ENCODE data around the gene C10orf90.
"Not testable (repeated sequence)": the region's sequence is repeated elsewhere in the genome, so short reads cannot be mapped to it uniquely, and the experiment has no call there.

Gene C10orf90

GRCh38 chr10:126583552-126584200, 86.8 kb downstream of the C10orf90 start:
- no peak for DNase-seq (ENCODE audit: low read depth in 3 of 3)

GRCh38 chr10:126581648-126582046, 88.8 kb downstream of the C10orf90 start:
- no peak for DNase-seq (ENCODE audit: low read depth in 3 of 3)

- DNase-seq (ENCODE audit: low read depth in 3 of 3) = no peak
These were observed 89.4 kb downstream of the C10orf90 start for GRCh38 chr10:126580873-126581647.

- no peak for DNase-seq (ENCODE audit: low read depth in 3 of 3)
These were observed 94.2 kb downstream of the C10orf90 start for GRCh38 chr10:126576336-126576735.

GRCh38 chr10:126570621-126571602, 99.6 kb downstream of the C10orf90 start:
- DNase-seq (ENCODE audit: low read depth in 3 of 3) = no peak

- no peak for DNase-seq (ENCODE audit: low read depth in 3 of 3)
These were observed 100.3 kb downstream of the C10orf90 start for GRCh38 chr10:126570245-126570570.

- DNase-seq (ENCODE audit: low read depth in 3 of 3) = no peak
These were observed 100.8 kb downstream of the C10orf90 start for GRCh38 chr10:126569513-126570244.

- DNase-seq (ENCODE audit: low read depth in 3 of 3) = no peak
These were observed 101.6 kb downstream of the C10orf90 start for GRCh38 chr10:126568809-126569385.

GRCh38 chr10:126565871-126566270, 104.6 kb downstream of the C10orf90 start:
- DNase-seq (ENCODE audit: low read depth in 3 of 3) = no peak

GRCh38 chr10:126565441-126565840, 105.1 kb downstream of the C10orf90 start:
- DNase-seq (ENCODE audit: low read depth in 3 of 3) = no peak

GRCh38 chr10:126564326-126564888, 106.1 kb downstream of the C10orf90 start:
- no peak for DNase-seq (ENCODE audit: low read depth in 3 of 3)

GRCh38 chr10:126563361-126563760, 107.1 kb downstream of the C10orf90 start:
- no peak for DNase-seq (ENCODE audit: low read depth in 3 of 3)

GRCh38 chr10:126561921-126562680, 108.4 kb downstream of the C10orf90 start:
- DNase-seq (ENCODE audit: low read depth in 3 of 3) = no peak

GRCh38 chr10:126561294-126561920, 109.1 kb downstream of the C10orf90 start:
- no peak for DNase-seq (ENCODE audit: low read depth in 3 of 3)

- no peak for DNase-seq (ENCODE audit: low read depth in 3 of 3)
These were observed 111.6 kb downstream of the C10orf90 start for GRCh38 chr10:126558881-126559280.

- DNase-seq (ENCODE audit: low read depth in 3 of 3) = no peak
These were observed 119.3 kb downstream of the C10orf90 start for GRCh38 chr10:126551202-126551601.

GRCh38 chr10:126550586-126550985, 119.9 kb downstream of the C10orf90 start:
- not testable (repeated sequence) for DNase-seq (ENCODE audit: low read depth in 3 of 3)

- DNase-seq (ENCODE audit: low read depth in 3 of 3) = no peak
These were observed 121.1 kb downstream of the C10orf90 start for GRCh38 chr10:126549344-126549743.

- DNase-seq (ENCODE audit: low read depth in 3 of 3) = no peak
These were observed 125.9 kb downstream of the C10orf90 start for GRCh38 chr10:126544565-126544964.
